ENCODE measurements around the gene CORO2B. TPM values are rescaled to one million over a fixed set of nuclear protein-coding genes. Genes with fewer than 3 reads are reported as not detected.

The CORO2B gene
- total RNA-seq, 1 donor from 2014 or later: not detected

DNA sequence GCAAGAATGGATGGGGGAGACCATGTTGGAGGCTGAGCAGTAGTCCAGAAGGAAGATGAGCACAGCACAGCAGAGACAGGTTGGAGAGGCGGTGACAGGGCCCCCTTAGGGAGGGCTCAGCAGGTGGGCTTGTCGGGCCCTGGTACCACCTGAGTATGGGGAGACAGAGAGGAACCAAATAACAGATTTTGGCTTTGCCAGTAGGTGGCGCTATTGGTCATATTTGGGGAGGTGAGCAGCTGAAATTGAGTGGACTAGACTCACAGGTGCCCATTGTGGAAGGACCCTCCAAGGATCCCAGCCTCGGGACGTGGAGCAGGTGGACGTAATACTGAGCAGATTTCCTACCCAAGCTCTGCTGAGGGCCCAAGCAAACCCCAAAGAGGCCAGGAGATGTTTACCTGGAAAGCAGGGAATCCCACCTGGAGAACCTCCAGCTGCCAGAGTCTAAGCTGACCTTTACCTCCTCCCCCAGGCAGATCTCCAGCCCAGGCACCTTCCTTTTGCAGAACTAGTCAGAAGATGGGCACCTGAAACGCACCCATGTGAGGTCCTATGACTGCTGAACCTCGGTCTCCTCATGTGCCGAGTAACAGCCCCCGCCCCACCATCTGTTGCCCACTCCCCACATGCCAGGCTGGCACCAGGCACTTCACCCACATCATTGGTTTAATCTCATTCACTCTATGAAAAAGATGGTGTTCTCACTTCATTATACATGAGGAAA lies 24.6 kb upstream of the CORO2B start:
- intact Hi-C loops (cut with micrococcal nuclease): loop anchor here (2.0 to 10.0 kb wide), 2 partner anchors 249 to 321 kb away; no protein-coding TSS in a partner anchor

DNA sequence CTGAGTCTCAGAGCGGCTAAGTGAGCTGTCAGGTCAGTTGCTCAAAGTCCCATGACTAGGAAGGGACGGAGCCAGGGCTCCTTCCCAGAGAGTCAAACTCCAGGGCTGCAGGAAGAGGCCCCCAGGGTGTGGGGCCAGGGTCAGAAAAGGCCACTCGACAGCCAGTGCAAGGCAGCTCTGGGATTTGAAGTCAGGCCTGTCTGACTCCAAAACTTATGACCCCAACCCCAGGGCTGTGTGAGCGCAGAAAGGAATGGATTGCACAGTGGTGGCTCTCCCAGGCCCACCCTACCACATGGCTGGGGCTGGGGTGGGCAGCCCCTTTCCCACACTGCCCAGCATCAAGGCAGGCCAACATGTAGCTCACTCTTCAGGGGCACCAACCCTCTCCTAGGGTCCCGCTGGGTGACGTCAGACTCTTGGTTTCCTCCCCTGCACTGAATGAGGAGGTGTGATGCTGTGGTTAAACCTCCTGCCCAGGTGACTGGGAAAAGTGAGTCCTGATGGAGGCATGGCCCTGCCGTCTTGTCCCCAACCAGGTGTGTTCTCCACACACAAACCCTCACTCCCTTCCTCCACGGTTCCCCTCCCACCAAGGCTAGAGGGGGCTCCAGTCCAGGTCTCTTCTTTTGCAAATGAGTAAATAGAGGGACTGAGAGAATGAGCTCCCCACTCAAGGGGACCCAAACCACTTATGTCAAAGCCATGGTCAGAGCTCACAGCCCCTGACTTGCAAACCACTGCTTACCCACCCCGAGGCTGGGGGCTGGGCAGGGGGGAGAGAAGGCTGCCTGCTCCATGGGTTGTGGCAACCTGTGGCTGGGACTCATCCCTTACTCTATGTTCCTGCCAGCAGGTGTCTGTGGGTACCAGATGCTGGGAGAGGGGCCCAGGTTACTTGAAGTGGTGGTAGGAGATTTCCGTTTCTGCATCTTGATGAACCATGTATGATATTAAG lies 23.8 kb upstream of the CORO2B start:
- intact Hi-C loops (cut with micrococcal nuclease): loop anchor here (2.0 to 10.0 kb wide), 2 partner anchors 250 to 320 kb away; no protein-coding TSS in a partner anchor

DNA sequence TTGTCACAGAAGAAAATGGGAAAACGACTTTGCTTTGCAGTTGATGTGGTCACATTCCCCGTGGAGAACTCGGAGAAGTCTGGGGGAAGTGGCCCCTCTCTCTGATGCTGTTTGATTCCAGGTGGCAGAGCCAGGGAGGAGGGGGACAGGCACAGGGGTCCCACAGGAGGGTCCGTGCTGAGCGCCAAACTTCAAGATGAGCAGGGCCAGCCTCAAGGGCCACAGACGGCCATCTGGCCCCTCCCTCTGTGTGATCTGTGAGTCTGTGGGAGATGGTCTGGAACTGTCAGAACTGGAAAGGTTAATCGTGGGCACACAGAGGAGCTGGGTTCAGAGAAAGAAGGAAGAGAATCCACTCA lies 23.1 kb upstream of the CORO2B start:
- intact Hi-C loops (cut with micrococcal nuclease): loop anchor here (2.0 to 10.0 kb wide), 2 partner anchors 251 to 319 kb away; no protein-coding TSS in a partner anchor

- intact Hi-C loops (cut with micrococcal nuclease): loop anchor here (10.0 kb wide), 1 partner anchor 252 kb away; no protein-coding TSS in a partner anchor
These were observed 22.4 kb upstream of the CORO2B start for GRCh38 chr15:68556139-68556990.

- intact Hi-C loops (cut with micrococcal nuclease): loop anchor here (2.0 to 10.0 kb wide), 2 partner anchors 117 to 253 kb away; no protein-coding TSS in a partner anchor
These were observed 21.1 kb upstream of the CORO2B start for GRCh38 chr15:68557469-68558317.

DNA sequence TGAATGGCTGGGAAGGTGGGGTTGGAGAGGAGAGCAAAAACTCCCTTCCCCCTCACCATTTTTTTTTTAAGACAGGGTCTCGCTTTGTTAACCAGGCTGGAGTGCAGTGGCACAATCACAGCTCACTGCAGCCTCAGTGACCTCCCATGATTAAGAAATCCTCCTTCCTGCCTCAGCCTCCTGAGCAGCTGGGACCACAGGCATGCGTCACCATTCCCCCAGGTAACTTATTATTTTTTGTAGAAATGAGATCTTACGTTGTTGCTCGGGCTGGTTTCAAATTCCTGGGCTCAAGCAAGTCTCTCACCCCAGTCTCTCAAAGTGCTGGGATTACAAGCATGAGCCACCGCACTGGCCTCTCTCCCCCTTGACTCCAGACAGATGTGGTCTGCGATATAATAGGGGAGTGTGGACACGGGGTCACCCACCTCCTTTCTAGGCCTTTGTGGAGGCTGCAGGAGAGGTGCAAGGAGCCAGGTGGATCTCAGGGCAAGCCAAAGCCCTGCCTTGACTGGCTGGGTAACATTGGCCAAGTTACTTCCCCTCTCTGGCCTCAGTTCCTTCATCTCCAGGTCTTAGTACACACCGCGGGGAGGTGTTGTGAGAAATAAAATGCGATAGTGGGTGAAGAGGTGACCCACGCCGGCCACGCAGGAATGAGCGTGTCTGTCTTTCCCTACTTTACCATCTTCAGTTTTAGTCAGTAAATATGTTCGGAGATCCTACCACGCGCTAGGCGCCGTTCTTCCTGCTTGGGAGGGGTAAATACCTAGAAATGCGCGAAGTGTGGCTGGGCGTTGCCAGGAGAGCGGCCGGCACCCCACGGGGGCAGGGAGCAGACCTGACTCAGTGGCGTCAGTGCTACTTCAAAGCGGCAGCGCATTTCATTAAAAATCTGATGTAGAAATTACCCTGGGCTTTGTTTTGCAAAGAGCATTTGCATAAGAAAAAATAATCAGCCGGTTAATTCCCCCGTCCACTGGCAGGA lies 20.2 kb upstream of the CORO2B start:
- intact Hi-C loops (cut with micrococcal nuclease): loop anchor here (2.0 to 10.0 kb wide), 2 partner anchors 116 to 254 kb away; no protein-coding TSS in a partner anchor

DNA sequence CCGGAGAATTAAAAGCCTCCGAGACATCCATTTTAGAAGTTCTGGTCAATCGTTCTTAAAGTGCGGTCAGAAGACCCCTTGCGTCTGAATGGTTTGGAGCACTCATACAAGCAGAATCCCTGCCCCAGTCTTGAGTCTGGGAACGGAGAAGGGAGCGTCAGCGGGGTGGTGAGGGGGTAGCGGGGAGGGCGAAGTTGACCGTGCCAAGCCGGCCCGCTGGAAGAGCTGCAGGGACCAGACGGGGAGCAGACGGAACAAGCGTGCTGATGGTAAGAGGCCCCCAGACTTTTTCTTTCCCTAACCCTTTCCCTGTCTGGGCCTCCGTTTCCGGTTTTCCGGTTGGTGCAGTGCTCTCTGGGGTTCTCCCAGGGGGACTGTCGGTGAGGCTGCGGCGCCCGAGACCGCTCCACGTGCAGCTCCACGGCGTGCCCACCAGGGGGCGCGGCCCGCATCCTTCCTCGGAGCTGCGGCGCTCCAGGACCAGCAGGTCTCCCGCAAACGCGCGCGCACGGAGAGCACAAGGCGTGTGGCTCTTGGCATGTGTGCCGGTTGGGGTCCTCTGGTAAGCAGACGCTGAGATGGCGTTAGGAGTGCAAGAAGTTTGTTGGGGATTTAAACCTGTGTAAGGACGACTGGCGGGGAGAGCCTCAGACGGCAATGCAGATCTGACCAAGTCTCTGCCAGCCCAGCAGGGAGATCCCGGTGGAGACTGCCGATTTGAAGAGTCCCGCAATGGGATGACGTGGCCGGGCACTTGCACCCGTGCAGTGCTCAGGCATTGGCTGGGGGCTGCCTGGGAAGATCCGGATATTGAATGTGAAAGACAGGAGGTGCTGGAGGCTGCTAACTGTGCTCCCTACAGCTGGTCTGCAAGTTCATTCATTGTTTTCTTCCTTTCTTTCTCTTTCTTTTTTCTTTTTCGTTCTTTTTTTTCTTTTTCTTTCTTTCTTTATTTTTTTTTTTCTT lies 19.2 kb upstream of the CORO2B start:
- intact Hi-C loops (cut with micrococcal nuclease): loop anchor here (2.0 to 10.0 kb wide), 2 partner anchors 115 to 255 kb away; no protein-coding TSS in a partner anchor

DNA sequence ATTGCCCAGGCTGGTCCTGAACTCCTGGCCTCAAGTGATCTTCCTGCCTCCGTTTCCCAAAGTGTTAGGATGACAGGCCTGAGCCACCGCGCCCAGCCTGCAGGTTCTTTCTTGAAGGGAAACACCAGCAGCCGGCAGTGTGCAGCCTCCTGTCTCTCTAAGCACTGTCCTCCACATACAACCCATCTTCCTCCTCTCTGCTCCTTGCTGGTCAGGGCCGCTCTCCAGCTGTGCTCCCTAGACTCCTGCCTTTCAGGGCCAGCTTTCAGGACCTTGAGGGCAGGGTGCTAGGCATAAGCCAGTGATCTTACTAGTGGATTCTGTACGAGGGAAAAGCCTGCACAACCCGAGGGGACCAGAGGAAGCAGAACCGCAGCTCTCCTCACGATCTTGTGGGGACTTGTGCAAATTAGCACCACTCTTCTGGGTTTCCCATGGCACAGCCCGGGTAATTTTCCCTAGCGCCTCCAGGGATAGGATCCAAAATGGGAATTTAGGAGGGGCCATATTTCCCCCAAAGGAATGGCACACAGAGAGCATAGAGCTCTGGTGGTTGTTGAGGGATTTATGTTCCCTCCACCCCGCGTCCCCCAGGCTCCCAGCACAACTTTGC lies 18.2 kb upstream of the CORO2B start:
- intact Hi-C loops (cut with micrococcal nuclease): no loop called here

DNA sequence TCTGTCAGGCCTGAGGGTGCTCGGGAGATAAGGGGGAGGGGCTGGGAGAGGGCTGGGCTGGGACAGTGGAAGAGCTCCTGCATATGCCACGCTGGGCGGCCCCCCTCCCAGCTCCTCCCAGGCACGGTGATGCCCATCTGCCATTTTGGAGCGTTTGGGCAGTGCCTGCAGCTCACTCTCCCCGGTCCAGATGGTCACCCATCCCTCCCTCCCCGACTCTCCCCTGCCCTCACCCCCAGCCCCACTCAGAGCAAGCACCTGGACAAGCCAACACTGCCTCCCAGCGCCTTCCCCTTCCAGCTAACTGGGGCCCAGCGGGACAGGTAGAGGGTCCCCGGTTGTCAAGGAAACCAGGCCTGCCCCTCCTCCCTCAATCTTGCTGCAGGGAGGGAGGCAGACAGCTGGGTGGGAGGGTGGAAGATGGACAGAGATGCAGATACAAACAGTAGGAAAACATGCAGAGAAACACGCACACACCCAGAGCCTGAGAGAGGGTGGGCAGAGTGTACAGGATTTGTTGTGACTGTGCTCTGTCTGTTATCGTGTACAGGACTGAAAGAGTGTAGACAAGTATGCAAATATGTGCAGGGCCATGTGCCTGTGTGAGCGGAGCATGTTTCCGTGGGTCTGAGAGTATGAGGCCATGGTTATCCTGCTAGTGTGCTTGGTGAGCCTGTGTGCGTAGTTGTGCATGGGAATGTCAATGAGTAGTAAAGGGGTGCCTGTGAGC lies 17.5 kb upstream of the CORO2B start:
- intact Hi-C loops (cut with micrococcal nuclease): no loop called here

- intact Hi-C loops (cut with micrococcal nuclease): no loop called here
These were observed 16.9 kb upstream of the CORO2B start for GRCh38 chr15:68561901-68562300.

GRCh38 chr15:68564173-68564572 lies 14.6 kb upstream of the CORO2B start:
- intact Hi-C loops (cut with micrococcal nuclease): no loop called here

DNA sequence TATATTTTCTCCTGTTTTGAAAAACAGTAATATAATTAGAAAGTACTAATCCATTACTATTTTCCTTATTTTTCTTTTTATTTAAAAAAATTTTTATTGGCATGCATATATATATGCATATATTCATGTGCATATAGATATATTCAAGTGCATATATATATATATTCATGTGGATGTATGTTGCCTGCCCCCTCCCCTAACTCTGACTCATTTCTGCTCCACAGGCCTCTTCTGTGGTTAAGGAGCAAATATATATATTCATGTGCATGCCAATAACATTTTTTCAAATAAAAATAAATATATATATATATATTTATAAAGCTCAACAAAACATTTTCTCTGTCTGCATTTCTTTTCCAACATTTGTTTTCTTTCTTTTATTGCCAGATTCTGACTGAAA lies 13.6 kb upstream of the CORO2B start:
- intact Hi-C loops (cut with micrococcal nuclease): no loop called here

- intact Hi-C loops (cut with micrococcal nuclease): no loop called here
These were observed 13.1 kb upstream of the CORO2B start for GRCh38 chr15:68565726-68566125.

- intact Hi-C loops (cut with micrococcal nuclease): no loop called here
These were observed 12.3 kb upstream of the CORO2B start for GRCh38 chr15:68566377-68566954.

DNA sequence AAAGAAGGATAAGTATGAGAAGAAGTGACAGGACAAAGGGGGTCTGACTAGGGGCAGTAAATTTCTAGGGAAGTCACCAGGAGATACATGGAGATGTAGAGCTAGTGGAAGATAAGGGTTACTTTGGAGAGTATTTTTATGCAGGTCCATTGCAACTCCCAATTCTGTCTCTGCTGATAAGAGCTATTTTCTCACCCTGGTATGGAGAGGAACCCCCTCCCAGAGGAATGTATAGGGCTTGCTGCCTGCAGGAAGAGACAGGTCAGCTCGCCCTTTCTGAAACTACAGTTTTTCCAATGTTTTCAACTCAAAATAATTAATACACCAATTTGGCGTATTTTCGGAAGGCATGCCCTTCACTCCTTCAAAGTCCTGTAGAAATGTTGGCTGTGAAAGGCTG lies 11.4 kb upstream of the CORO2B start:
- intact Hi-C loops (cut with micrococcal nuclease): no loop called here

DNA sequence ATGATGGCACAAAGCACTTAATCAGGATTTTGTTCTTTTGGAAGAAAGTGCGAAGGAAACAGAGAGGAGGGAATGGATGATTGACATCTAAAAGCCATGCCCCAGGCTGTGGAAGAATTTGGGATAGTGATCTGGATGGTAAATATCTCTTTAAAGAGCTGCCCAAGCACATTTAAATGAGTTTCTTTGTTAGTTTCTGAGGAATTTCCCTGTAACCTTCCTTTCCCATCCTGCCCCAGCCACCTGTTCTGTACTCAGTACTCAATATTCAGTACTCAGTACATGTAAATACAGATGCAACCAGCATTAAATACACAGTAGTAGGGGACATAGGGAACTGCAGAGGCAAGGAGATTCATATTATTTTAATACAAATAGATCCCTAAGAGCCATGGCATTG lies 7.8 kb upstream of the CORO2B start:
- intact Hi-C loops (cut with micrococcal nuclease): no loop called here
